ENCODE measurements around the gene DGKI.

DGKI gene

DNA sequence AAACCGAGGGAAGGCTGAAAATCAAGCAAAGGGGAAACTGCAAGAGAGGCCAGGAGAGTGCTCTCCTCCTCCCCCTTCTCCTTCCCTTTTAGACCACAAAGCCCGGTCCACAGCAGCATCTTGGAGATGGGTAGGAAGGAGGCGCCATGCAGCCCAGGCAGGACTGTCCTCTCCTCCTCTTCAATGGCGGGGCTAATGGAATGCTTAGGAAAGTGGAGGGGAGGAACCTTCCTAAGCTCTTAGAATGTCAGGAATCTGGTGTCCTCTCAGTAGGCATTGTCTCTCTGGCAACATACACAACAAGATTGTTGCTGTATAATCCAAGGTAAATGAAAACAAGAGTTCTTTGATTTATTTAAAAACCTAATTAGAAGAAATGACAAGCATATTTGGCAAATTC, 185.1 kb downstream of the DGKI start:
- no peaks in the 10 kb centered on the region for H3K4me1 ChIP-seq (ENCODE audit: low read depth, poor library complexity, severe bottlenecking)
- TF ChIP-seq CTCF (conservative IDR thresholded peaks at IDR 0.05; ENCODE audit: low read depth, low read length) = no peak
- no peak overlapping the region for H2AFZ ChIP-seq (ENCODE audit: low read depth)
- no peak overlapping the region for H3K27ac ChIP-seq
- H3K27me3 ChIP-seq (ENCODE audit: insufficient read depth, low read depth) = no peaks in the 10 kb centered on the region
- H3K36me3 ChIP-seq (ENCODE audit: insufficient read depth) = no peaks in the 10 kb centered on the region
- H3K79me2 ChIP-seq (ENCODE audit: insufficient read depth, low read depth) = no peaks in the 10 kb centered on the region
- H3K9ac ChIP-seq = no peak overlapping the region
- H4K20me1 ChIP-seq (ENCODE audit: insufficient read depth) = no peaks in the 10 kb centered on the region
- H3K4me3 ChIP-seq (IDR thresholded peaks at IDR 0.05; ENCODE audit: insufficient read depth, low read depth, low read length) = no peak overlapping the region
- no peak overlapping the region for H3K4me2 ChIP-seq

GRCh38 chr7:137658190-137658900, 188.4 kb downstream of the DGKI start:
- TF ChIP-seq CTCF (conservative IDR thresholded peaks at IDR 0.05; ENCODE audit: low read depth, low read length) = no peak
- Histone ChIP-seq H3K4me2 (no peak overlapping the region), H3K27ac (no peak overlapping the region)

DNA sequence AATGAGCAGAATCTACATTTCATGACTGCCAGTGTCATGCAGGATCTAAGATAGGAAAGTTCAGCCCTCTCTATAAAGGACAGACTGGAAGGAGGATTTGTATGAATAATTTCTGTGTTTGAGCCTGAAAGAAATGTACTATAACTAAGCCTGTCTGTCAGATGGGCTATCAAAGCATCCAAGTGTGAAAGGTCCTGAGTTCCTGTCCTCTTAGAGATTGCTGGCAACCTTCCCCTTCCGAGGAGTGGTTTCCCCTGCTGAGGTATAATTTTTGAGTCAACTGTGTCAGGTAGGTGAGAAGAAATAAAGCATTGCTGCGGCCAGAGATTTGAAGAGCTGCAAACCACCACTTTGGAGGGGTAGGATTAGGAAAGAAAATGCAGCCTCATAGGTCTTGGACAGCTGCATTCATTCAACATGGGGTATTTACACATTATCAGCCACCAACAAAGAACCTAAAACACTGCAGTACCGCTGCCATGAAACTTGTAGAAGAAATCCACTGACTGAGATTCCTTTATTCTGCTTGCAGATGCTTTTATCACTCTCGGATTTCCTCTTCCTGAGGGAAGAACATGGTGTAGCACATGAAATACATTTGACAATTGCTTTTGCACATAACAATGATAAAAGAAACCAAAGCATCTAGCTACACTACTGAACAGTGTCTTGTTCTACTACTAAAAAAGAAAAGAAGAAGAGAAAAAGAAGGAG, 189.1 kb downstream of the DGKI start:
- no peaks in the 10 kb centered on the region for H3K79me2 ChIP-seq (ENCODE audit: insufficient read depth, low read depth)
- no peaks in the 10 kb centered on the region for H3K4me1 ChIP-seq (ENCODE audit: low read depth, poor library complexity, severe bottlenecking)
- H3K4me2 ChIP-seq = no peak overlapping the region
- TF ChIP-seq CTCF (conservative IDR thresholded peaks at IDR 0.05; ENCODE audit: low read depth, low read length) = no peak
- no peaks in the 10 kb centered on the region for H3K36me3 ChIP-seq (ENCODE audit: insufficient read depth)
- H3K9ac ChIP-seq = no peak overlapping the region
- no peak overlapping the region for H3K4me3 ChIP-seq (IDR thresholded peaks at IDR 0.05; ENCODE audit: insufficient read depth, low read depth, low read length)
- no peak overlapping the region for H2AFZ ChIP-seq (ENCODE audit: low read depth)
- H3K27me3 ChIP-seq (ENCODE audit: insufficient read depth, low read depth) = no peaks in the 10 kb centered on the region
- H3K27ac ChIP-seq = no peak overlapping the region
- H4K20me1 ChIP-seq (ENCODE audit: insufficient read depth) = no peaks in the 10 kb centered on the region

More at GRCh38 chr7:137658190-137658900, 188.4 kb downstream of the DGKI start:
- Histone ChIP-seq H3K79me2 (ENCODE audit: insufficient read depth, low read depth) (no peaks in the 10 kb centered on the region), H2AFZ (ENCODE audit: low read depth) (no peak overlapping the region), H3K9ac (no peak overlapping the region), H4K20me1 (ENCODE audit: insufficient read depth) (no peaks in the 10 kb centered on the region), H3K27me3 (ENCODE audit: insufficient read depth, low read depth) (no peaks in the 10 kb centered on the region), H3K4me1 (ENCODE audit: low read depth, poor library complexity, severe bottlenecking) (no peaks in the 10 kb centered on the region), H3K36me3 (ENCODE audit: insufficient read depth) (no peaks in the 10 kb centered on the region), H3K4me3 (IDR thresholded peaks at IDR 0.05; ENCODE audit: insufficient read depth, low read depth, low read length) (no peak overlapping the region)

DNA sequence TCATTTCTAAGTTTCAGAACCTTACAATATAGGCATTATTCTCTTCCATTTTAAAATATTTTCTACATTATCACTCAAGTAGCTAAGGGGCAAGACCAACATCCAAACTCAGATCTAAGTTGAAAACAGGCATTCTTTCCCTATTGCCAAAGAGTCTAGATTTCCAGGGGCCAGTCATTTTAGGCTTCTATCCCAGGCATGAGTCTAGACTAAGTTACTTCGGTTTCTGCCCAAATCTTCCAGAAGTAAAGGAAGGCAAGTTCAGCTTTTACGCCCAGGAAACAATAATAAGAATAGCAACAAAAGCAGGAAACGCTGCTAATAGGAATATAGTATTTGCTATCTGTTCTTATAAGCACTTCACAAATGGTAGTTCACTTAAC, 189.9 kb downstream of the DGKI start:
- Histone ChIP-seq H3K79me2 (ENCODE audit: insufficient read depth, low read depth) (no peaks in the 10 kb centered on the region), H3K36me3 (ENCODE audit: insufficient read depth) (no peaks in the 10 kb centered on the region), H3K4me2 (no peak overlapping the region), H3K4me3 (IDR thresholded peaks at IDR 0.05; ENCODE audit: insufficient read depth, low read depth, low read length) (no peak overlapping the region), H3K27me3 (ENCODE audit: insufficient read depth, low read depth) (no peaks in the 10 kb centered on the region), H3K9ac (no peak overlapping the region), H3K27ac (no peak overlapping the region), H3K4me1 (ENCODE audit: low read depth, poor library complexity, severe bottlenecking) (no peaks in the 10 kb centered on the region), H4K20me1 (ENCODE audit: insufficient read depth) (no peaks in the 10 kb centered on the region), H2AFZ (ENCODE audit: low read depth) (no peak overlapping the region)
- TF ChIP-seq CTCF (conservative IDR thresholded peaks at IDR 0.05; ENCODE audit: low read depth, low read length) = no peak

Measured in KMS-11 (cell line).